Activated CD8-positive, alpha-beta T cell treated with anti-CD3 and anti-CD28 coated beads, Interleukin-2, amount 10 ng/mL, durations not matched to agents 7 days and 5 days (primary cell): Measurements from ENCODE around the gene HPCAL1. TPM values are rescaled to one million over a fixed set of nuclear protein-coding genes. Genes with fewer than 3 reads are reported as not detected.

Experiments
- ATAC-seq: fragments of 150-1000 bp; cut with Tn5 transposase; one replicate; pipeline ENCODE4 v1.10.0; 2021; ENCODE audit warnings: moderate library complexity
- CTCF ChIA-PET: fragments of 350-600 bp; sonication (Branson Sonifier 250); formaldehyde crosslinking; loops from one replicate; lab custom pipeline; 2021; ENCODE audit warnings: antibody characterized with exemption; lab: Charles Lee
- POLR2A ChIA-PET: fragments of 350-600 bp; sonication (Branson Sonifier 250); formaldehyde crosslinking; loops from one replicate; lab custom pipeline; 2021; ENCODE audit warnings: antibody characterized with exemption; lab: Charles Lee
- DNase-seq: peaks from one replicate; pipeline ENCODE4 v3.0.0-alpha.2; 2020
- H3K27ac Mint-ChIP-seq: one replicate; pipeline ENCODE4 v1.8.0; 2021; ENCODE audit warnings: mild to moderate bottlenecking, mixed read lengths
- H3K27me3 Mint-ChIP-seq: one replicate; pipeline ENCODE4 v1.8.0; 2021; ENCODE audit warnings: low read depth, mixed read lengths
- H3K36me3 Mint-ChIP-seq: one replicate; pipeline ENCODE4 v1.8.0; 2021; ENCODE audit warnings: low read depth, mixed read lengths
- H3K4me1 Mint-ChIP-seq: one replicate; pipeline ENCODE4 v1.8.0; 2021; ENCODE audit warnings: low read depth, mixed read lengths
- H3K4me3 Mint-ChIP-seq: one replicate; pipeline ENCODE4 v1.8.0; 2021; ENCODE audit warnings: mild to moderate bottlenecking, mixed read lengths
- H3K9me3 Mint-ChIP-seq: one replicate; pipeline ENCODE4 v1.8.0; 2022; ENCODE audit warnings: mixed read lengths; ENCODE audit not compliant: insufficient read depth
- total RNA-seq, 2 experiments: library from RNA; stranded (reverse); gene quantifications; one replicate each; pipeline ENCODE4 v1.2.3, GENCODE V29; 2021

HPCAL1 gene
- total RNA-seq, 2 experiments from 2014 or later: 55.8 to 56.6 TPM

GRCh38 chr2:10307561-10308156 lies 5.0 kb downstream of the HPCAL1 start:
- ChIA-PET CTCF (interaction anchor here (0.7 to 10.0 kb wide), 7 partner anchors 10 to 236 kb away, joined by 3 to 105 read pairs (median 4); no protein-coding TSS in a partner anchor), POLR2A (no interaction called here)
- Mint-ChIP-seq H3K4me3 (no peak overlapping the region), H3K9me3 (no peaks in the 10 kb centered on the region), H3K4me1 (peaks cover 37% of the 10 kb centered on the region), H3K27ac (no peak overlapping the region), H3K36me3 (peaks cover 8% of the 10 kb centered on the region), H3K27me3 (no peaks in the 10 kb centered on the region)
- ATAC-seq (no peak), DNase-seq (no peak)

GRCh38 chr2:10308866-10309265 lies 6.2 kb downstream of the HPCAL1 start:
- Mint-ChIP-seq H3K4me3 (no peak overlapping the region), H3K9me3 (no peaks in the 10 kb centered on the region), H3K36me3 (peaks cover 6% of the 10 kb centered on the region), H3K27ac (no peak overlapping the region), H3K4me1 (peaks cover 34% of the 10 kb centered on the region), H3K27me3 (no peaks in the 10 kb centered on the region)
- ChIA-PET CTCF (interaction anchor here (1.3 to 10.0 kb wide), 2 partner anchors 100 to 237 kb away, joined by 4 to 105 read pairs; no protein-coding TSS in a partner anchor), POLR2A (interaction anchor here (0.8 kb wide), 1 partner anchor 10 kb away, joined by 3 read pairs; no protein-coding TSS in a partner anchor)
- no peak for DNase-seq
- ATAC-seq: no peak

- CTCF ChIA-PET: interaction anchor here (1.3 to 10.0 kb wide), 2 partner anchors 99 to 237 kb away, joined by 4 to 105 read pairs; no protein-coding TSS in a partner anchor
- H3K27ac Mint-ChIP-seq: no peak overlapping the region
- no peak overlapping the region for H3K4me3 Mint-ChIP-seq
- H3K9me3 Mint-ChIP-seq: no peaks in the 10 kb centered on the region
- DNase-seq: no peak
- POLR2A ChIA-PET: no interaction called here
- peaks cover 6% of the 10 kb centered on the region for H3K36me3 Mint-ChIP-seq
- no peak for ATAC-seq
- H3K27me3 Mint-ChIP-seq: no peaks in the 10 kb centered on the region
- H3K4me1 Mint-ChIP-seq: peaks cover 34% of the 10 kb centered on the region
Measured at GRCh38 chr2:10309286-10309685, 6.6 kb downstream of the HPCAL1 start.

GRCh38 chr2:10310309-10310888 lies 7.7 kb downstream of the HPCAL1 start:
- ATAC-seq: no peak
- no peak overlapping the region for H3K27ac Mint-ChIP-seq
- no peaks in the 10 kb centered on the region for H3K9me3 Mint-ChIP-seq
- H3K4me1 Mint-ChIP-seq: peaks cover 24% of the 10 kb centered on the region
- H3K27me3 Mint-ChIP-seq: no peaks in the 10 kb centered on the region
- no peak for DNase-seq
- ChIA-PET POLR2A (no interaction called here), CTCF (interaction anchor here (1.1 kb wide), 1 partner anchor 18 kb away, joined by 3 read pairs; no protein-coding TSS in a partner anchor)
- H3K4me3 Mint-ChIP-seq: no peak overlapping the region
- H3K36me3 Mint-ChIP-seq: peaks cover 6% of the 10 kb centered on the region

- ChIA-PET POLR2A (no interaction called here), CTCF (interaction anchor here (1.1 kb wide), 1 partner anchor 16 kb away, joined by 3 read pairs; no protein-coding TSS in a partner anchor)
- H3K4me1 Mint-ChIP-seq: peaks cover 18% of the 10 kb centered on the region
- H3K27ac Mint-ChIP-seq: no peak overlapping the region
- ATAC-seq (no peak), DNase-seq (no peak)
- H3K36me3 Mint-ChIP-seq: peaks cover 3% of the 10 kb centered on the region
- no peaks in the 10 kb centered on the region for H3K27me3 Mint-ChIP-seq
- no peak overlapping the region for H3K4me3 Mint-ChIP-seq
- no peaks in the 10 kb centered on the region for H3K9me3 Mint-ChIP-seq
Measured at GRCh38 chr2:10311736-10312135, 9.0 kb downstream of the HPCAL1 start.

GRCh38 chr2:10312437-10312957 lies 9.8 kb downstream of the HPCAL1 start:
- Mint-ChIP-seq H3K27ac (no peak overlapping the region), H3K36me3 (no peaks in the 10 kb centered on the region), H3K27me3 (no peaks in the 10 kb centered on the region), H3K4me3 (no peak overlapping the region), H3K4me1 (peaks cover 10% of the 10 kb centered on the region), H3K9me3 (no peaks in the 10 kb centered on the region)
- ATAC-seq (no peak), DNase-seq (no peak)
- ChIA-PET POLR2A (no interaction called here), CTCF (no interaction called here)

- H3K27ac Mint-ChIP-seq: no peak overlapping the region
- CTCF ChIA-PET: interaction anchor here (0.6 kb wide), 1 partner anchor 15 kb away, joined by 3 read pairs; no protein-coding TSS in a partner anchor
- peaks cover 9% of the 10 kb centered on the region for H3K36me3 Mint-ChIP-seq
Measured at GRCh38 chr2:10316336-10316735, 13.6 kb downstream of the HPCAL1 start.

GRCh38 chr2:10316860-10317259 lies 14.2 kb downstream of the HPCAL1 start:
- H3K4me1 Mint-ChIP-seq: peaks cover 9% of the 10 kb centered on the region
- ChIA-PET CTCF (no interaction called here), POLR2A (no interaction called here)
- no peak overlapping the region for H3K4me3 Mint-ChIP-seq
- no peak for DNase-seq
- no peak overlapping the region for H3K27ac Mint-ChIP-seq
- H3K27me3 Mint-ChIP-seq: no peaks in the 10 kb centered on the region
- peaks cover 3% of the 10 kb centered on the region for H3K9me3 Mint-ChIP-seq
- ATAC-seq: no peak
- peaks cover 13% of the 10 kb centered on the region for H3K36me3 Mint-ChIP-seq

More at GRCh38 chr2:10316336-10316735, 13.6 kb downstream of the HPCAL1 start:
- DNase-seq (no peak), ATAC-seq (no peak)
- POLR2A ChIA-PET: no interaction called here
- peaks cover 9% of the 10 kb centered on the region for H3K4me1 Mint-ChIP-seq
- peaks cover 3% of the 10 kb centered on the region for H3K9me3 Mint-ChIP-seq
- H3K4me3 Mint-ChIP-seq: no peak overlapping the region
- H3K27me3 Mint-ChIP-seq: no peaks in the 10 kb centered on the region

- peaks cover 3% of the 10 kb centered on the region for H3K9me3 Mint-ChIP-seq
- peaks cover 9% of the 10 kb centered on the region for H3K4me1 Mint-ChIP-seq
- H3K36me3 Mint-ChIP-seq: peaks cover 17% of the 10 kb centered on the region
- H3K27me3 Mint-ChIP-seq: no peaks in the 10 kb centered on the region
- CTCF ChIA-PET: interaction anchor here (1.0 to 1.3 kb wide), 2 partner anchors 12 to 92 kb away, joined by 3 read pairs; no protein-coding TSS in a partner anchor
- DNase-seq: no peak
- no peak overlapping the region for H3K27ac Mint-ChIP-seq
- POLR2A ChIA-PET: no interaction called here
- H3K4me3 Mint-ChIP-seq: no peak overlapping the region
- no peak for ATAC-seq
Measured at GRCh38 chr2:10317646-10318045, 14.9 kb downstream of the HPCAL1 start.

- H3K4me1 Mint-ChIP-seq: peaks cover 9% of the 10 kb centered on the region
- POLR2A ChIA-PET: interaction anchor here (0.6 kb wide), 1 partner anchor 10 kb away, joined by 3 read pairs; no protein-coding TSS in a partner anchor
- DNase-seq (no peak), ATAC-seq (no peak)
- no peaks in the 10 kb centered on the region for H3K27me3 Mint-ChIP-seq
- H3K36me3 Mint-ChIP-seq: peaks cover 22% of the 10 kb centered on the region
- no peak overlapping the region for H3K4me3 Mint-ChIP-seq
- H3K9me3 Mint-ChIP-seq: peaks cover 3% of the 10 kb centered on the region
- no peak overlapping the region for H3K27ac Mint-ChIP-seq
- CTCF ChIA-PET: interaction anchor here (1.3 kb wide), 1 partner anchor 13 kb away, joined by 3 read pairs; no protein-coding TSS in a partner anchor
Measured at GRCh38 chr2:10318345-10318744, 15.6 kb downstream of the HPCAL1 start.

GRCh38 chr2:10319892-10320574 lies 17.3 kb downstream of the HPCAL1 start:
- no peaks in the 10 kb centered on the region for H3K27me3 Mint-ChIP-seq
- H3K27ac Mint-ChIP-seq: no peak overlapping the region
- POLR2A ChIA-PET: interaction anchor here (0.6 kb wide), 1 partner anchor 16 kb away, joined by 3 read pairs; no protein-coding TSS in a partner anchor
- peaks cover 3% of the 10 kb centered on the region for H3K9me3 Mint-ChIP-seq
- peaks cover 23% of the 10 kb centered on the region for H3K36me3 Mint-ChIP-seq
- peaks cover 9% of the 10 kb centered on the region for H3K4me1 Mint-ChIP-seq
- CTCF ChIA-PET: no interaction called here
- H3K4me3 Mint-ChIP-seq: no peak overlapping the region
- DNase-seq (no peak), ATAC-seq (no peak)
